IPS-NIHi11 (cell line): ENCODE measurements around the gene ADAMTS12.
A peak's percentile ranks its signal among the peaks of the same experiment; 100 is the strongest.
"Not testable (repeated sequence)": the region's sequence is repeated elsewhere in the genome, so short reads cannot be mapped to it uniquely, and the experiment has no call there.

ENCODE experiments used
- DNase-seq: peaks from one replicate; pipeline ENCODE4 v3.0.0; 2012; ENCODE audit warnings: mixed read lengths, low spot score

The ADAMTS12 gene

GRCh38 chr5:33530183-33531036 lies 361.4 kb downstream of the ADAMTS12 start:
- DNase-seq: peak; percentile 28

- DNase-seq: no peak
Measured at GRCh38 chr5:33527696-33528095, 364.1 kb downstream of the ADAMTS12 start.

- DNase-seq: no peak
Measured at GRCh38 chr5:33526755-33527154, 365.0 kb downstream of the ADAMTS12 start.

DNA sequence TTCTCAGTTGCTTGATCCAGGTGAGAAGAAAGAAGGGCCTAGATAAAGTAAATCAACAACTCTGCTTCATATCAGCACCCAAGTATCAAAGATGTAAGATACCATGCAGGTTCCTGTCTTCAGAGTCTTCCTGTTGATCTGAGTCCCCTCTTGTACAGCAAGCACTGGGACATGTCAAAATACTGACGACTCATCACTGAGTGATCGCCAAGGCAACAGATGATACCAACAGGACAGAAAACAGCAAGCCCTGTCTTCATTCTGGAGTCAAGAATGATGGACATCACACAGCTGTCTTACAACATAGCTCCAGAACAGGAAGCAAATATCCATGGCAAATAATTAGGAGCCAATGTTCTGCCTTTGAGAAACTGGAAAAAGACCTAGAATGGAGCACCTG lies 367.3 kb downstream of the ADAMTS12 start:
- no peak for DNase-seq

- no peak for DNase-seq
Measured at GRCh38 chr5:33523208-33523771, 368.5 kb downstream of the ADAMTS12 start.

DNA sequence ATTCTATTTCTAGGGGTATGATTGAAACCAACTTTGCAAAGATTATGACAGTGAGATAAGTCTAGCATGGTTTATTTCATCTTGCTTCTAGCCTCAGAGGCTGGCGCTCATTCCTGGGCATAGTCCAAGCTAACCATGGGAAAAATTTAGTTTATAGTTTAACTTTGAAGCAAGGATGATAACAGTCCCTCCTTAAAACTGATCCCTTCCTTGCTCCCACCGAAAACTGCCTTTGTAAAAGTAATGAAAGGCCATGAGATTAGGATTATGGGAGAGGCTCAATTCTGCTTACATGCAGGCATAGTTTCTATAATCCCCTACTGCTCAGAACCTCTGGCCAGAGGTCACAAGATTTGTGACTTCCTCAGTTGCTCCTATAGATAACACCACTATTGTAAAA lies 375.4 kb downstream of the ADAMTS12 start:
- DNase-seq: no peak

DNA sequence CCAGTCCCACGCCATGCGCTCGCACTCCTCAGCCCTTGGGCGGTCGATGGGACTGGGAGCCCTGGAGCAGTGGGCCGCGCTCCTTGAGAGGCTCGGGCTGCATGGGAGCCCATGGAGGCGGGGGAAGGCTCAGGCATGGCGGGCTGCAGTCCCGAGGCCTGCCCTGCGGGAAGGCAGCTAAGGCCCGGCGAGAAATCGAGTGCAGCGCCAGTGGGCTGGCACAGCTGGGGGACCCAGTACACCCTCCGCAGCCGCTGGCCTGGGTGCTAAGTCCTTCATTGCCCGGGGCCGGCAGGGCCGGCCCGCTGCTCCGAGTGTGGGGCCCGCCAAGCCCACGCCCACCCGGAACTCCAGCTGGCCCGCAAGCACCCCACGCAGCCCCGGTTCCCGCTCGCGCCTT lies 376.4 kb downstream of the ADAMTS12 start:
- DNase-seq: not testable (repeated sequence)

DNA sequence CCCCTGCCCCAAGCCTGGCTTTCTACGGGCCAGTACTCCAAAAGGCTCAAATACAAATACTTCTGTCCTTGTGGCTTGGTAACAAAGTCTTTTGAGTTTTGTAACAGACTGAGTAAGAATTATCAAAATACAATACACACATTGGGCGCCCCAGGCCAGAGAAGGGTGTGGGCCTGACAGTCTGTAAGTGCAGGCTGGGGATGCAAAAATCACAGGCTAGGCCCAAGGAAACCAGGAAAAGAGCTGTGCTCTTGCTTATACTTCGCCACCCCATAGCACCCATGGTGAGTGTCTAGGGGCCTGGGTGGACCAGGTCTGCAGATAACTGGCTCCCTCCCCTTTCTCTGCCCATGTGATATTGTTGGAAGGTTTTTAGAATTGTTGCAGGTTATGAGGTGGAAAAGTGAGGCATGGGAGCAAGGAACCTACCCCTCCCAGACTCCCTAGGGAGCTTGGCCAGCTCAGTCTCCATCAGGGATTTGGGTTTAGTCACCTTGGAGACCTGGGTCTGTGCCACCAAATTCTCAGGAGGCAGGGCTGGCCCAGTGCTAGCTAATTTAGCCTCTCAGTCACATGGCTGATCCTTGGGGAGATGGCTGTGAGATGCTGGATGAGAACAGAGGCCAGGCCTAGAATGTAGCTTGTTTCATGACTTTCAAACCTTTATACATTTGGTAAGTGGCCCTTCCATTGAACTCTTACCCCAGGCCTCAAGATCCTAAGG lies 378.2 kb downstream of the ADAMTS12 start:
- no peak for DNase-seq

- DNase-seq: no peak
Measured at GRCh38 chr5:33509036-33509435, 382.8 kb downstream of the ADAMTS12 start.

- no peak for DNase-seq
Measured at GRCh38 chr5:33507426-33507825, 384.4 kb downstream of the ADAMTS12 start.

- no peak for DNase-seq
Measured at GRCh38 chr5:33504570-33504969, 387.2 kb downstream of the ADAMTS12 start.

DNA sequence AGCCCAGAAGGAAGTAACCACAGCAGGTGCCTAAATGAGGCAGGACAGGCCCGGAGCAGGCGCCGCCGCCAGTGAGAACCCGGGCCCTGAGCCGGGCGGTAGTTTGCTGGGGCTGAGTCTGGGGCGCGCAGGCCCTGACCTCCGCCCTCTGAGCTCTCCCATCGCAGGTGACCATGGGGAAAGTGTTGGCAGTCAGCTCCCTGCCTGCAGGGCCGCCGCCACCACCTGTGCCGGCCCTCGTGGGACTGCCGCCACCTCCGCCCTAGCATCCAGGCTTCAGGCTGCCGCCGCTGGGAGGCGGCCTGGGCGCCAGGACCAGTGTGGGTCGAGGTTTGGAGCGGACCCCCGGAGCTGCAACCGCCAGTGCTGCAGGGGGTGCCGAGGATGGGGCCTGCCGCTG lies 389.9 kb downstream of the ADAMTS12 start:
- DNase-seq: peak; percentile 25

DNA sequence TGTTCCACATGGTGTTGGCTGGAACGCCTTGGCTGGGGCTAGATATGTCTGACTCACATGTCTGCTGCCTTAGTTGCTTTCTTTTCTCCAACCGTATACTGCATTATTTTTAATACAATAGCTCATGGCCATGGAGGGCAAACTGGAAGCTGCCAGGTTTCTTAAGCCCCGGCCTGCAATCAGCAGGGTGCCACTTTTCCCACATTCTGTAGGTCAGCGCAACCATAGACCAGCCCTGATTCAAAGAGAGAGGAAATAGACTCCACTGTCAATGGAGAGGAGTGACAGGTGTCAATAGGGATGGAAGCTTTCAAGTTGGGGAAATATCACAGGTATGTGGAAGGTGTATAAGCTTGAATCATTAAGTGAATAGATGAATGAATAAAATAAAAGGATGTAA lies 390.5 kb downstream of the ADAMTS12 start:
- no peak for DNase-seq

GRCh38 chr5:33494466-33494865 lies 397.3 kb downstream of the ADAMTS12 start:
- no peak for DNase-seq

DNA sequence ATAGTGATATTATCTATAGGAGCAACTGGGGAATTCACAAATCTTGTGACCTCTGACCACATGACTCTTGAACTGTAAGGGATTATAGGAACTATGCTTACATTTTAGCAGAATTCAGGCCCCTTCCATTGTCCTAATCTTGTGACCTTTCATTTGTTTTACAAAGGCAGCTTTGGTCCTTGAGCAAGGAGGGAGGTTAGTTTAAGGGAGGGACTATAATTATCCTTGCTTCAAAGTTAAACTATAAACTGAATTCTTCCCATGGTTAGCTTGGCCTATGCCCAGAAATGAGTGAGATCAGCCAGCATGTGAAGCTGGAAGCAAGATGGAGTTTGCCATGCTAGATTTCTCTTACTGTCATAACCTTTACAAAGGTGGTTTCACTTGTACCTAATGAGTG lies 399.8 kb downstream of the ADAMTS12 start:
- no peak for DNase-seq

GRCh38 chr5:33490071-33490665 lies 401.6 kb downstream of the ADAMTS12 start:
- no peak for DNase-seq

DNA sequence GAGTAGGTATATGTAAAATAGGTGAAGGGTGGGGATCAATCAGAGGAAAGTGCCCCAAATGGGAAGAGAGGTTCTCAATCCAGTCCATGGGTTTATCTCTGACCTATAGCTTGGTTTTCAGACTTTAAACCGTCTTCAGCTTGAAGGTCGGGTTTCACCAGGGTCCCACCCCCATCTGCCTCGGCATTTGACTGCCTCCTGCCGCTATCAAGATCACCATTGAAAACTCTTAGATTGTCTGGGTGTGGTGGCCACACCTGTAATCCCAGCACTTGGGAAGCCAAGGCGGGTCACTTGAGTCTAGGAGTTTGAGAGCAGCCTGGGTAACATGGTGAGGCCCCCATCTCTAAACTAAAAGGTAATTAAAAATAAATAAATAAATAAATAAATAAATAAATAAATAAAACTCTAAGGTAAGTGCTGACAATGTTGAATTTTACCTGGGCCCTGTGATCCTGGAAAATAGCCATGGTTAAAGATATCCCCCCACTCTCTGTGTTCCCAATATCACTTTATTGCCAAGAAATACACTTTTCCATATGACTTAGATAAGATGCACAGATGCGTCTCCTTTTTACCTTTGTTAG lies 402.2 kb downstream of the ADAMTS12 start:
- DNase-seq: no peak

GRCh38 chr5:33488558-33489355 lies 403.0 kb downstream of the ADAMTS12 start:
- no peak for DNase-seq

GRCh38 chr5:33487236-33487635 lies 404.6 kb downstream of the ADAMTS12 start:
- no peak for DNase-seq

DNA sequence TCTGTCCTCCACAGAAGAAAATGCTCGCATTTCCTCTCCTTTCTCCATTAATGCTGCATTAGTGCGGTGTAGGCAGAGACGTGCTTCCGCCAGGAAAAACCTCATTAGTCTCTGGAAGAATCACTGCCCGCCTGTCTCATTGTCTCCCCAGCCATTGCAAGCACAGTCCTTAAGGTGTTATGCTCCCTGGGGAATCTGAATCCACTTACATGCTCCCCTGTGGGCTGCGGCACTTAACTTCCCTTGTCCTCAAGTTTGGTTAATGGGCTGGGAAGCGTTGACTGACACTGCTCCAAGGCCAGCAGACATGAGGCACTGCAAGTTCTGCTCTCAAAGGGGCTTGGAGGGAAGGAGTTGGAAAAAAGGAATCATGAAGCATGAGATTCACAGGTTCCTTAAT lies 409.5 kb downstream of the ADAMTS12 start:
- peak; percentile 15 for DNase-seq

DNA sequence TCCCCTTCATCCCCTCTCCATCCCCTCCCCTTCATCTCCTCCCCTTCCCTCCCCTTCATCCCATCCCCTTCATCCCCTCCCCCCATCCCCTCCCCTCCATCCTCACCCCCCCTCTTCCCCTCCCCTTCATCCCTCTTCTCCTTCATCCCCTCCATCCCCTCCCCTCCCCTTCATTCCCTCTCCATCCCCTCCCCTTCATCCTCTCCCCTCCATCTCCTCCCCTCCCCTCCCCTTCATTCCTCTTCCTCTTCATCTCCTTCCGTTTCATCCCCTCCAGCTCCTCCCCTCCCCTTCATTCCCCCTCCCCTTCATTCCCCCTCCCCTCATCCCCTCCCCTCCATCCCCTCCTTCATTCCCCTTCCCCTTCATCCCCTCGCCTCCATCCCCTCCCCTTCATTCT lies 410.9 kb downstream of the ADAMTS12 start:
- no peak for DNase-seq
